Spleen (tissue), 7 donors: ENCODE results near the gene SH2D5.

Experiments used
- CTCF ChIP-seq, 11 experiments: fragments of 200-600 bp in 7 of 11; fragments of 450-650 bp in 4 of 11; sonication (generic) in 4 of 11; IDR thresholded peaks in 8 of 11; conservative IDR thresholded peaks in 3 of 11; 1 replicate in 7 of 11; 2 replicates in 4 of 11; pipeline versions ENCODE4 v1.4.0 to v1.8.0; 2016 to 2021; ENCODE audit warnings: antibody characterized with exemption in 11 of 11, inconsistent platforms in 4 of 11, mild to moderate bottlenecking in 1 of 11
- POLR2AphosphoS5 ChIP-seq, 3 donors: sonication (generic); formaldehyde crosslinking; IDR thresholded peaks; one replicate each; pipeline ENCODE4 v1.5.1; 2017; ENCODE audit warnings: antibody characterized with exemption in 3 of 3
- donor health status: DM: no; HTN: no; CAD: no; lungs with moderate emphysema.
- donor health status: DM: no; HTN: no; CAD: no.
- donor health status: DM: no; HTN: no; CAD: no.

GRCh38 chr1:20725189-20726117 is 7.0 kb downstream of the SH2D5 start:
- TF ChIP-seq CTCF (IDR thresholded peaks at IDR 0.05 in 8 of 11, conservative IDR thresholded peaks at IDR 0.05 in 3 of 11) (no peak), POLR2AphosphoS5 (IDR thresholded peaks at IDR 0.05) (no peak)
